GM12878 (cell line): ENCODE measurements around the gene RAC3. TPM values are rescaled to one million over a fixed set of nuclear protein-coding genes. Genes with fewer than 3 reads are reported as not detected.

Source experiments
- ATAC-seq: fragments of 200-7000 bp; cut with Tn5 transposase; 3 replicates; pipeline ENCODE4 v1.9.1; 2020; ENCODE audit warnings: mild to moderate bottlenecking, moderate library complexity
- BruUV-seq: library from RNA; stranded (reverse); fragments of 400-500 nt; replicated peaks from 2 replicates; lab custom pipeline; 2021; lab: Mats Ljungman, UMichigan
- CTCF ChIA-PET: fragments of 300-600 bp; sonication (Branson Sonifier 250); formaldehyde crosslinking; extraction: SDS; loops from one replicate; lab custom pipeline; 2021; ENCODE audit warnings: inconsistent platforms; lab: Yijun Ruan, JAX
- POLR2A ChIA-PET: fragments of 350-600 bp; formaldehyde crosslinking; extraction: SDS; loops from one replicate; lab custom pipeline; 2021; ENCODE audit warnings: inconsistent platforms; lab: Charles Lee
- RAD21 ChIA-PET: fragments of 300-600 bp; sonication (Branson Sonifier 250); formaldehyde crosslinking; loops from one replicate; lab custom pipeline; 2023; ENCODE audit warnings: antibody characterized with exemption; ENCODE audit not compliant: unreplicated experiment; lab: Charles Lee
- SMC1A ChIA-PET: fragments of 300-600 bp; sonication (Branson Sonifier 250); formaldehyde crosslinking; loops from one replicate; lab custom pipeline; 2023; ENCODE audit not compliant: unreplicated experiment, uncharacterized antibody; lab: Charles Lee
- DNase-seq: peaks from one replicate; pipeline ENCODE4 v3.0.0-alpha.2; 2011; ENCODE audit warnings: low read depth, low spot score
- FAIRE-seq: peaks from 3 replicates; lab custom pipeline; 2011; peaks lifted over from hg19 to GRCh38; lab: Jason Lieb, UNC
- H2AFZ ChIP-seq: 2 replicates; pipeline ENCODE4 v1.6.0; 2011; ENCODE audit warnings: low read depth, low read length, control low read depth; ENCODE audit not compliant: control insufficient read depth
- H3K27ac ChIP-seq: 2 replicates; pipeline ENCODE4 v1.5.1; 2011; ENCODE audit warnings: control low read depth; ENCODE audit not compliant: control insufficient read depth, insufficient read depth
- H3K27me3 ChIP-seq, 2 experiments: replicated peaks in 1 of 2; 2 replicates each; pipeline versions ENCODE4 v1.6.0 to v1.6.1; 2011; ENCODE audit warnings: low read length in 1 of 2; ENCODE audit not compliant: control insufficient read depth in 2 of 2, insufficient read depth in 2 of 2
- H3K36me3 ChIP-seq, 2 experiments: 2 replicates each; pipeline ENCODE4 v1.5.1; 2011; ENCODE audit warnings: low read length in 1 of 2; ENCODE audit not compliant: control insufficient read depth in 2 of 2, insufficient read depth in 2 of 2
- H3K4me1 ChIP-seq: 2 replicates; pipeline ENCODE4 v1.6.1; 2011; ENCODE audit warnings: mild to moderate bottlenecking, low read length, moderate library complexity, mixed read lengths; ENCODE audit not compliant: control insufficient read depth, insufficient read depth
- H3K4me2 ChIP-seq: 2 replicates; pipeline ENCODE4 v1.6.0; 2011; ENCODE audit warnings: control low read depth; ENCODE audit not compliant: control insufficient read depth, insufficient read depth
- H3K4me3 ChIP-seq: fragments of 200-600 bp; sonication (generic); 2 replicates; pipeline ENCODE4 v1.5.1; 2016
- H3K79me2 ChIP-seq: 2 replicates; pipeline ENCODE4 v1.6.0; 2011; ENCODE audit warnings: low read length; ENCODE audit not compliant: control insufficient read depth, insufficient read depth
- H3K9ac ChIP-seq: 2 replicates; pipeline ENCODE4 v1.8.0; 2011; ENCODE audit warnings: low read length, control low read depth, mixed read lengths; ENCODE audit not compliant: control insufficient read depth, insufficient read depth
- H3K9me3 ChIP-seq: replicated peaks from 3 replicates; pipeline ENCODE4 v1.5.1; 2011; ENCODE audit warnings: mild to moderate bottlenecking, low read length; ENCODE audit not compliant: control insufficient read depth, insufficient read depth
- H4K20me1 ChIP-seq: 2 replicates; pipeline ENCODE4 v1.6.0; 2011; ENCODE audit not compliant: control insufficient read depth, insufficient read depth
- BCLAF1 ChIP-seq: fragments of 450-650 bp; IDR thresholded peaks from 2 replicates; pipeline ENCODE4 v1.6.1; 2017; ENCODE audit warnings: antibody characterized with exemption, mild to moderate bottlenecking, moderate library complexity
- HCFC1 ChIP-seq: fragments of 150-350 bp; IDR thresholded peaks from 2 replicates; pipeline ENCODE4 v1.6.1; 2014; ENCODE audit warnings: low read length
- HDAC2 ChIP-seq: fragments of 200-600 bp; sonication (generic); IDR thresholded peaks from 2 replicates; pipeline ENCODE4 v1.6.1; 2017
- HDAC6 ChIP-seq: fragments of 200-600 bp; sonication (generic); IDR thresholded peaks from one replicate; pipeline ENCODE4 v1.8.0; 2017; ENCODE audit warnings: antibody characterized with exemption; ENCODE audit not compliant: unreplicated experiment
- MAX ChIP-seq: IDR thresholded peaks from 2 replicates; pipeline ENCODE4 v1.6.1; 2012; ENCODE audit warnings: low read depth, low read length, improper control_type of control experiment
- MLLT1 ChIP-seq: fragments of 450-650 bp; IDR thresholded peaks from 2 replicates; pipeline ENCODE4 v1.6.1; 2016; ENCODE audit warnings: mild to moderate bottlenecking
- MTA3 ChIP-seq: IDR thresholded peaks from 2 replicates; pipeline ENCODE4 v1.6.1; 2012; ENCODE audit warnings: low read length, inconsistent platforms, borderline replicate concordance
- MYC ChIP-seq: IDR thresholded peaks from 2 replicates; pipeline ENCODE4 v1.6.1; 2011; ENCODE audit warnings: mild to moderate bottlenecking, low read length, moderate library complexity, inconsistent platforms; ENCODE audit not compliant: insufficient read depth, insufficient replicate concordance, insufficient read length, severe bottlenecking
- POLR2A ChIP-seq: IDR thresholded peaks from 2 replicates; pipeline ENCODE4 v1.6.1; 2011; ENCODE audit warnings: low read depth, mild to moderate bottlenecking, low read length
- POLR2AphosphoS2 ChIP-seq: IDR thresholded peaks from 2 replicates; pipeline ENCODE4 v1.6.1; 2011; ENCODE audit warnings: low read depth, mild to moderate bottlenecking, low read length, improper control_type of control experiment, moderate library complexity
- RAD51 ChIP-seq: fragments of 450-650 bp; IDR thresholded peaks from 2 replicates; pipeline ENCODE4 v1.6.1; 2016; ENCODE audit warnings: moderate library complexity, mild to moderate bottlenecking, inconsistent platforms
- TBL1XR1 ChIP-seq: IDR thresholded peaks from 2 replicates; pipeline ENCODE4 v1.6.1; 2012; ENCODE audit warnings: low read depth, low read length, improper control_type of control experiment
- TCF7 ChIP-seq: IDR thresholded peaks from 2 replicates; pipeline ENCODE4 v1.6.1; 2014; ENCODE audit warnings: antibody characterized with exemption, borderline replicate concordance
- USF1 ChIP-seq: IDR thresholded peaks from 2 replicates; pipeline ENCODE4 v1.6.1; 2011; ENCODE audit warnings: borderline replicate concordance, low read depth, mild to moderate bottlenecking, moderate library complexity, mixed read lengths, low read length; ENCODE audit not compliant: insufficient read depth; ENCODE audit errors: extremely low read length
- YY1 ChIP-seq: IDR thresholded peaks from 2 replicates; pipeline ENCODE4 v1.6.1; 2011; ENCODE audit warnings: low read depth, mild to moderate bottlenecking, low read length
- ZSCAN29 ChIP-seq: fragments of 450-650 bp; IDR thresholded peaks from 2 replicates; pipeline ENCODE4 v1.6.1; 2017; ENCODE audit warnings: mild to moderate bottlenecking, moderate library complexity
- WGBS: methylation state at CpG from one replicate; pipeline ENCODE4 v1.1.6; 2016; ENCODE audit warnings: low lambda C conversion rate; ENCODE audit not compliant: insufficient replicate concordance, insufficient coverage; ENCODE audit errors: missing lambda C conversion rate; 5-methylcytosine and 5-hydroxymethylcytosine counted together
- in situ Hi-C: fragments of 300-500 bp; cut with MboI; formaldehyde crosslinking; loops from 9 replicates; pipeline ENCODE4 v1.14.3; 2018; ENCODE audit warnings: mixed read lengths
- intact Hi-C: fragments of 100-400 bp; cut with micrococcal nuclease; formaldehyde crosslinking; loops from one replicate; pipeline ENCODE4 v1.14.2; 2022; ENCODE audit not compliant: unreplicated experiment
- polyA plus RNA-seq, 11 experiments: library from polyadenylated mRNA; depleted of rRNA in 4 of 11; unstranded in 6 of 11; stranded (reverse) in 5 of 11; fragments of >200 nt; fragmentation: Nextera tagmentation in 4 of 11; fragmentation: Illumina TruSeq in 1 of 11; extraction: Ambion mirVana in 4 of 11; extraction: Trizol in 1 of 11; gene quantifications; 1 replicate in 1 of 11; 2 replicates in 10 of 11; pipeline versions ENCODE4 v1.2.1 to v1.2.3, GENCODE V29; 2011 to 2016; ENCODE audit warnings: inconsistent platforms in 2 of 11, missing spikeins in 2 of 11, low read depth in 1 of 11
- total RNA-seq, 4 experiments: library from RNA; depleted of rRNA in 3 of 4; stranded (reverse); fragments of >200 nt in 3 of 4; fragmentation: Illumina TruSeq in 1 of 4; extraction: Trizol in 1 of 4; gene quantifications; 2 replicates each; pipeline versions ENCODE4 v1.2.1 to v1.2.3, GENCODE V29; 2013 to 2021

Gene RAC3
- total and polyA plus RNA-seq, 10 of the 15 experiments (the other 5 are each of a cell fraction or from before 2014, with no cell fraction given) = 0.11 to 32.9 (median 6.7) TPM

- no peak overlapping the region for H3K4me3 ChIP-seq
- H3K9me3 ChIP-seq = no peaks in the 10 kb centered on the region
- H3K9ac ChIP-seq = no peak overlapping the region
- H3K27ac ChIP-seq = no peak overlapping the region
- ChIA-PET SMC1A (no interaction called here), POLR2A (no interaction called here), CTCF (no interaction called here), RAD21 (no interaction called here)
- ATAC-seq (no peak), DNase-seq (no peak), FAIRE-seq (no peak)
- WGBS = 22% methylated on average over 9 of the region's 9 CpGs
- H4K20me1 ChIP-seq = no peaks in the 10 kb centered on the region
- H3K4me1 ChIP-seq = peaks cover 4% of the 10 kb centered on the region
- in situ Hi-C loops = no loop called here
- no peak overlapping the region for H3K4me2 ChIP-seq
- H3K36me3 ChIP-seq = no peaks in the 10 kb centered on the region
- H2AFZ ChIP-seq = no peak overlapping the region
- H3K79me2 ChIP-seq = no peaks in the 10 kb centered on the region
- TF ChIP-seq POLR2AphosphoS2 (no peak), TCF7 (no peak), MYC (no peak), MTA3 (no peak), MAX (no peak), TBL1XR1 (no peak), ZSCAN29 (no peak), HDAC2 (no peak), BCLAF1 (no peak), USF1 (no peak), MLLT1 (no peak), YY1 (no peak), RAD51 (no peak), HDAC6 (no peak), POLR2A (no peak), HCFC1 (no peak)
- no peaks in the 10 kb centered on the region for H3K27me3 ChIP-seq
- intact Hi-C loops = no loop called here
- BruUV-seq = no TSS peak
Observed at GRCh38 chr17:82042649-82043048, 11.2 kb downstream of the RAC3 start.
